ENCODE results near the gene SGK1. TPM values are rescaled to one million over a fixed set of nuclear protein-coding genes. Genes with fewer than 3 reads are reported as not detected.

Gene SGK1
- polyA plus RNA-seq, 2 of the 4 experiments (the other 2 are of a cell fraction): 41.3 to 131 TPM

- FAIRE-seq (no peak), DNase-seq (ENCODE audit: low read depth in 1 of 2, low spot score in 1 of 2) (peak in 1 of 2 experiments; percentile 18), ATAC-seq (peak; percentile 26 to 49; a peak in 3 of 6 replicates)
- no peak overlapping the region for H3K4me3 ChIP-seq
- 87% methylated on average over 7 of the region's 7 CpGs for WGBS (ENCODE audit: missing lambda C conversion rate)
- TF ChIP-seq CTCF (IDR thresholded peaks at IDR 0.05) (no peak), HDAC2 (IDR thresholded peaks at IDR 0.05) (no peak), RARB (CRISPR knock-in tag; IDR thresholded peaks at IDR 0.05) (no peak), HOXA7 (CRISPR knock-in tag; IDR thresholded peaks at IDR 0.05) (no peak), NFE2L2 (conservative IDR thresholded peaks at IDR 0.05; ENCODE audit: low read length) (no peak)
- ChIA-PET CTCF (interaction anchor here (0.7 to 3.5 kb wide), 7 partner anchors 7 to 774 kb away, joined by 3 to 20 read pairs (median 6); no protein-coding TSS in a partner anchor), POLR2A (no interaction called here)
- no peak overlapping the region for H3K27ac ChIP-seq
- H3K9me3 ChIP-seq: no peaks in the 10 kb centered on the region
- H3K4me1 ChIP-seq: peaks cover 30% of the 10 kb centered on the region; the same call in 2 of the 3 replicates
- no peak overlapping the region for H3K4me2 ChIP-seq
Observed at GRCh38 chr6:134166511-134167261, 151.2 kb downstream of the SGK1 start.

- 66% methylated on average over 5 of the region's 5 CpGs for WGBS (ENCODE audit: missing lambda C conversion rate)
- Histone ChIP-seq H3K4me3 (no peak overlapping the region), H3K9me3 (no peaks in the 10 kb centered on the region), H3K4me1 (peaks cover 25% of the 10 kb centered on the region; the same call in 2 of the 3 replicates), H3K27ac (no peak overlapping the region), H3K4me2 (no peak overlapping the region)
- ATAC-seq: peak; percentile 28 to 31; a peak in 3 of 6 replicates
- no peak for DNase-seq (ENCODE audit: low read depth in 1 of 2, low spot score in 1 of 2)
- CTCF ChIA-PET: interaction anchor here (0.8 to 3.5 kb wide), 6 partner anchors 8 to 775 kb away, joined by 3 to 20 read pairs (median 6); no protein-coding TSS in a partner anchor
- POLR2A ChIA-PET: interaction anchor here (1.5 kb wide), 1 partner anchor 8 kb away, joined by 3 read pairs; no protein-coding TSS in a partner anchor
- TF ChIP-seq EHMT2 (IDR thresholded peaks at IDR 0.05; ENCODE audit: low read depth) (no peak), POLR2AphosphoS2 (conservative IDR thresholded peaks at IDR 0.05; ENCODE audit: low read length) (no peak), FOSL2 (IDR thresholded peaks at IDR 0.05) (no peak), FOSL2 (CRISPR knock-in tag; IDR thresholded peaks at IDR 0.05) (no peak), ESRRA (IDR thresholded peaks at IDR 0.05; ENCODE audit: borderline replicate concordance, low read length) (no peak), RARB (CRISPR knock-in tag; IDR thresholded peaks at IDR 0.05) (no peak; the same call in 1 of the 2 replicates), NR3C1 (IDR thresholded peaks at IDR 0.05) (no peak), CEBPB (IDR thresholded peaks at IDR 0.05) (no peak), HOXA7 (CRISPR knock-in tag; IDR thresholded peaks at IDR 0.05) (no peak), MAZ (IDR thresholded peaks at IDR 0.05; ENCODE audit: borderline replicate concordance, low read depth, low read length) (no peak), BCL3 (IDR thresholded peaks at IDR 0.05) (no peak), E2F6 (IDR thresholded peaks at IDR 0.05; ENCODE audit: borderline replicate concordance, low read depth) (no peak), JUNB (IDR thresholded peaks at IDR 0.05) (no peak), PBX3 (IDR thresholded peaks at IDR 0.05) (no peak), ZC3H11A (IDR thresholded peaks at IDR 0.05) (no peak), RAD21 (conservative IDR thresholded peaks at IDR 0.05 in 1 of 2, IDR thresholded peaks at IDR 0.05 in 1 of 2) (no peak), EHF (CRISPR knock-in tag; IDR thresholded peaks at IDR 0.05) (no peak), HDAC2 (IDR thresholded peaks at IDR 0.05) (no peak), SREBF2 (IDR thresholded peaks at IDR 0.05) (no peak)
- FAIRE-seq: no peak
Observed at GRCh38 chr6:134165561-134166201, 152.2 kb downstream of the SGK1 start.
